HEK293 (cell line): ENCODE results near the gene TMEM187.
A peak's percentile ranks its signal among the peaks of the same experiment; 100 is the strongest.

Source experiments
- CTCF ChIA-PET: fragments of 350-600 bp; formaldehyde crosslinking; extraction: SDS; loops from one replicate; lab custom pipeline; 2021; ENCODE audit warnings: antibody characterized with exemption; lab: Yijun Ruan, JAX
- POLR2A ChIA-PET: fragments of 300-600 bp; formaldehyde crosslinking; extraction: SDS; loops from one replicate; lab custom pipeline; 2020; ENCODE audit warnings: antibody characterized with exemption, inconsistent platforms; lab: Yijun Ruan, JAX
- H3K27ac ChIP-seq: fragments of 200-500 bp; sonication (Bioruptor generic); 2 replicates; pipeline ENCODE4 v1.5.1; 2014; ENCODE audit warnings: low read depth, low read length, control low read depth, inconsistent platforms; ENCODE audit errors: extremely low read depth
- H3K36me3 ChIP-seq, 2 experiments: fragments of 200-500 bp in 1 of 2; sonication (Bioruptor generic) in 1 of 2; 1 replicate in 1 of 2; 2 replicates in 1 of 2; pipeline ENCODE4 v1.5.1; 2014 to 2017; ENCODE audit warnings: inconsistent platforms in 2 of 2, low read length in 2 of 2; ENCODE audit not compliant: control insufficient read depth in 2 of 2, insufficient read depth in 1 of 2
- H3K4me1 ChIP-seq: fragments of 200-500 bp; sonication (Bioruptor generic); 2 replicates; pipeline ENCODE4 v1.5.1; 2014; ENCODE audit warnings: mild to moderate bottlenecking, low read length, inconsistent platforms; ENCODE audit not compliant: control insufficient read depth, insufficient read depth
- H3K4me3 ChIP-seq: 2 replicates; pipeline ENCODE4 v1.5.1; 2011; ENCODE audit warnings: low read depth, mild to moderate bottlenecking, control low read depth, low read length, moderate library complexity
- H3K9me3 ChIP-seq: fragments of 200-500 bp; sonication (Bioruptor generic); 2 replicates; pipeline ENCODE4 v1.5.1; 2014; ENCODE audit warnings: low read depth, low read length, inconsistent platforms; ENCODE audit not compliant: control insufficient read depth, insufficient read depth
- BCL11B ChIP-seq: fragments of 450-650 bp; formaldehyde crosslinking; IDR thresholded peaks from 2 replicates; pipeline ENCODE4 v1.5.1; 2016; ENCODE audit warnings: low read depth, missing biosample characterization, missing genetic modification characterization
- GLI2 ChIP-seq: fragments of 450-650 bp; formaldehyde crosslinking; IDR thresholded peaks from 2 replicates; pipeline ENCODE4; 2017; ENCODE audit warnings: missing biosample characterization, missing genetic modification characterization, low read depth, borderline replicate concordance
- GLI4 ChIP-seq: fragments of 450-650 bp; formaldehyde crosslinking; IDR thresholded peaks from 2 replicates; pipeline ENCODE4 v1.5.1; 2016; ENCODE audit warnings: missing biosample characterization, missing genetic modification characterization
- SCRT2 ChIP-seq: fragments of 450-650 bp; formaldehyde crosslinking; IDR thresholded peaks from 2 replicates; pipeline ENCODE4 v1.5.1; 2016; ENCODE audit warnings: missing biosample characterization, missing genetic modification characterization
- TCF7L2 ChIP-seq: IDR thresholded peaks from 2 replicates; pipeline ENCODE4 v1.6.1; 2011; ENCODE audit warnings: low read depth, mild to moderate bottlenecking, inconsistent platforms, low read length, moderate library complexity, borderline replicate concordance
- ZFP69B ChIP-seq: fragments of 450-650 bp; formaldehyde crosslinking; IDR thresholded peaks from 2 replicates; pipeline ENCODE4 v1.5.1; 2016; ENCODE audit warnings: missing biosample characterization, missing genetic modification characterization
- ZNF239 ChIP-seq: fragments of 450-650 bp; formaldehyde crosslinking; IDR thresholded peaks from 2 replicates; pipeline ENCODE4 v1.5.1; 2016; ENCODE audit warnings: missing biosample characterization, missing genetic modification characterization
- ZNF311 ChIP-seq: fragments of 450-650 bp; formaldehyde crosslinking; IDR thresholded peaks from 2 replicates; pipeline ENCODE4 v1.5.1; 2017; ENCODE audit warnings: missing biosample characterization, missing genetic modification characterization, borderline replicate concordance
- ZNF324 ChIP-seq: fragments of 450-650 bp; formaldehyde crosslinking; IDR thresholded peaks from 2 replicates; pipeline ENCODE4 v1.5.1; 2016; ENCODE audit warnings: missing biosample characterization, missing genetic modification characterization
- ZNF354C ChIP-seq: fragments of 450-650 bp; formaldehyde crosslinking; IDR thresholded peaks from 2 replicates; pipeline ENCODE4 v1.5.1; 2016; ENCODE audit warnings: missing biosample characterization, missing genetic modification characterization, low read depth, borderline replicate concordance
- ZNF37A ChIP-seq: fragments of 450-650 bp; IDR thresholded peaks from 2 replicates; pipeline ENCODE4 v1.5.1; 2018; ENCODE audit warnings: missing biosample characterization, missing genetic modification characterization
- ZNF510 ChIP-seq: fragments of 450-650 bp; formaldehyde crosslinking; IDR thresholded peaks from 2 replicates; pipeline ENCODE4 v1.5.1; 2018; ENCODE audit warnings: mild to moderate bottlenecking, missing genetic modification characterization, missing biosample characterization; ENCODE audit not compliant: insufficient replicate concordance
- ZNF530 ChIP-seq: fragments of 450-650 bp; formaldehyde crosslinking; IDR thresholded peaks from 2 replicates; pipeline ENCODE4 v1.5.1; 2016; ENCODE audit warnings: low read depth, missing biosample characterization, missing genetic modification characterization
- ZNF664 ChIP-seq: fragments of 450-650 bp; formaldehyde crosslinking; IDR thresholded peaks from 2 replicates; pipeline ENCODE4 v1.5.1; 2016; ENCODE audit warnings: missing biosample characterization, missing genetic modification characterization
- ZNF791 ChIP-seq: fragments of 450-650 bp; formaldehyde crosslinking; IDR thresholded peaks from 2 replicates; pipeline ENCODE4 v1.5.1; 2016; ENCODE audit warnings: missing biosample characterization, missing genetic modification characterization
- ZNF843 ChIP-seq: fragments of 450-650 bp; formaldehyde crosslinking; IDR thresholded peaks from 2 replicates; pipeline ENCODE4 v1.5.1; 2016; ENCODE audit warnings: missing biosample characterization, missing genetic modification characterization
- TF ChIP-seq, protein P1 (sequence below): fragments of 450-650 bp; formaldehyde crosslinking; conservative IDR thresholded peaks from 2 replicates; pipeline ENCODE4 v1.5.1; 2016; ENCODE audit warnings: low read depth, missing biosample characterization, missing genetic modification characterization
- TF ChIP-seq, protein P2 (sequence below): fragments of 450-650 bp; formaldehyde crosslinking; IDR thresholded peaks from 2 replicates; pipeline ENCODE4 v1.5.1; 2016; ENCODE audit warnings: missing biosample characterization, missing genetic modification characterization
- TF ChIP-seq, protein P3 (sequence below): fragments of 450-650 bp; formaldehyde crosslinking; IDR thresholded peaks from 2 replicates; pipeline ENCODE4 v1.5.1; 2016; ENCODE audit warnings: missing biosample characterization, missing genetic modification characterization

TMEM187 gene

DNA sequence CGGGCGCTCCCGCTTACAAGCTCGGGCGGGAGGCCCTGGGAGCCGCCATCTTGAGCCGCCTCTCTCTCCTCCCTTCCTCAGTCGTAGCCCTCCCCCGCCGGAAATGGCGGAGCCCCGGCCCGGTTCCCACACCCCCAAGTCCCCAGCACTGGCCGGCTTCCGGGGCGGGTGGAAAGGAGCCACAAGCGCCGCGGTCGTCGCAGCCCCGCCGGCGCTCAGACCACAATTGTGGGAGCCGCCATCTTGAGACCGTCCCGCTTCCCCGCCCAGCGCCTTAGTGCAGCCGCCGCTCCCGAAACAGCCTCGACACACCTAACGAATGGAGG is 1.5 kb upstream of the TMEM187 start (continued):
- no peak for TF ChIP-seq ZNF239 (tag by site-specific recombination)
- no peak for TF ChIP-seq ZNF791 (tag by site-specific recombination)
- TF ChIP-seq TCF7L2, result no peak; the same call in 1 of the 2 replicates
- no peak for TF ChIP-seq ZNF843
- TF ChIP-seq SCRT2 (tag by site-specific recombination), result no peak
- TF ChIP-seq ZNF324, result no peak
- TF ChIP-seq, protein P1, sequence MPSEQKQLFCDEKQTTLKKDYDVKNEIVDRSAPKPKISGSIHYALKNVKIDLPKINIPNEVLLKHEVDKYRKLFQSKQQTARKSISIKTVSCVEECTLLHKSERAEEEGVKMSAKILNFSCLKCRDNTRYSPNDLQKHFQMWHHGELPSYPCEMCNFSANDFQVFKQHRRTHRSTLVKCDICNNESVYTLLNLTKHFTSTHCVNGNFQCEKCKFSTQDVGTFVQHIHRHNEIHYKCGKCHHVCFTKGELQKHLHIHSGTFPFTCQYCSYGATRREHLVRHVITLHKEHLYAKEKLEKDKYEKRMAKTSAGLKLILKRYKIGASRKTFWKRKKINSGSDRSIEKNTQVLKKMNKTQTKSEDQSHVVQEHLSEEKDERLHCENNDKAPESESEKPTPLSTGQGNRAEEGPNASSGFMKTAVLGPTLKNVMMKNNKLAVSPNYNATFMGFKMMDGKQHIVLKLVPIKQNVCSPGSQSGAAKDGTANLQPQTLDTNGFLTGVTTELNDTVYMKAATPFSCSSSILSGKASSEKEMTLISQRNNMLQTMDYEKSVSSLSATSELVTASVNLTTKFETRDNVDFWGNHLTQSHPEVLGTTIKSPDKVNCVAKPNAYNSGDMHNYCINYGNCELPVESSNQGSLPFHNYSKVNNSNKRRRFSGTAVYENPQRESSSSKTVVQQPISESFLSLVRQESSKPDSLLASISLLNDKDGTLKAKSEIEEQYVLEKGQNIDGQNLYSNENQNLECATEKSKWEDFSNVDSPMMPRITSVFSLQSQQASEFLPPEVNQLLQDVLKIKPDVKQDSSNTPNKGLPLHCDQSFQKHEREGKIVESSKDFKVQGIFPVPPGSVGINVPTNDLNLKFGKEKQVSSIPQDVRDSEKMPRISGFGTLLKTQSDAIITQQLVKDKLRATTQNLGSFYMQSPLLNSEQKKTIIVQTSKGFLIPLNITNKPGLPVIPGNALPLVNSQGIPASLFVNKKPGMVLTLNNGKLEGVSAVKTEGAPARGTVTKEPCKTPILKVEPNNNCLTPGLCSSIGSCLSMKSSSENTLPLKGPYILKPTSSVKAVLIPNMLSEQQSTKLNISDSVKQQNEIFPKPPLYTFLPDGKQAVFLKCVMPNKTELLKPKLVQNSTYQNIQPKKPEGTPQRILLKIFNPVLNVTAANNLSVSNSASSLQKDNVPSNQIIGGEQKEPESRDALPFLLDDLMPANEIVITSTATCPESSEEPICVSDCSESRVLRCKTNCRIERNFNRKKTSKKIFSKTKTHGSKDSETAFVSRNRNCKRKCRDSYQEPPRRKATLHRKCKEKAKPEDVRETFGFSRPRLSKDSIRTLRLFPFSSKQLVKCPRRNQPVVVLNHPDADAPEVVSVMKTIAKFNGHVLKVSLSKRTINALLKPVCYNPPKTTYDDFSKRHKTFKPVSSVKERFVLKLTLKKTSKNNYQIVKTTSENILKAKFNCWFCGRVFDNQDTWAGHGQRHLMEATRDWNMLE (tag by site-specific recombination), result 0 out of 2 replicates have a peak, but pooled peaks have one; percentile 42
- TF ChIP-seq, protein P2, sequence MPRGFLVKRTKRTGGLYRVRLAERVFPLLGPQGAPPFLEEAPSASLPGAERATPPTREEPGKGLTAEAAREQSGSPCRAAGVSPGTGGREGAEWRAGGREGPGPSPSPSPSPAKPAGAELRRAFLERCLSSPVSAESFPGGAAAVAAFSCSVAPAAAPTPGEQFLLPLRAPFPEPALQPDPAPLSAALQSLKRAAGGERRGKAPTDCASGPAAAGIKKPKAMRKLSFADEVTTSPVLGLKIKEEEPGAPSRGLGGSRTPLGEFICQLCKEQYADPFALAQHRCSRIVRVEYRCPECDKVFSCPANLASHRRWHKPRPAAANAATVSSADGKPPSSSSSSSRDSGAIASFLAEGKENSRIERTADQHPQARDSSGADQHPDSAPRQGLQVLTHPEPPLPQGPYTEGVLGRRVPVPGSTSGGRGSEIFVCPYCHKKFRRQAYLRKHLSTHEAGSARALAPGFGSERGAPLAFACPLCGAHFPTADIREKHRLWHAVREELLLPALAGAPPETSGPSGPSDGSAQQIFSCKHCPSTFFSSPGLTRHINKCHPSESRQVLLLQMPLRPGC (tag by site-specific recombination), result no peak
- TF ChIP-seq GLI2, result no peak
- TF ChIP-seq, protein P3, sequence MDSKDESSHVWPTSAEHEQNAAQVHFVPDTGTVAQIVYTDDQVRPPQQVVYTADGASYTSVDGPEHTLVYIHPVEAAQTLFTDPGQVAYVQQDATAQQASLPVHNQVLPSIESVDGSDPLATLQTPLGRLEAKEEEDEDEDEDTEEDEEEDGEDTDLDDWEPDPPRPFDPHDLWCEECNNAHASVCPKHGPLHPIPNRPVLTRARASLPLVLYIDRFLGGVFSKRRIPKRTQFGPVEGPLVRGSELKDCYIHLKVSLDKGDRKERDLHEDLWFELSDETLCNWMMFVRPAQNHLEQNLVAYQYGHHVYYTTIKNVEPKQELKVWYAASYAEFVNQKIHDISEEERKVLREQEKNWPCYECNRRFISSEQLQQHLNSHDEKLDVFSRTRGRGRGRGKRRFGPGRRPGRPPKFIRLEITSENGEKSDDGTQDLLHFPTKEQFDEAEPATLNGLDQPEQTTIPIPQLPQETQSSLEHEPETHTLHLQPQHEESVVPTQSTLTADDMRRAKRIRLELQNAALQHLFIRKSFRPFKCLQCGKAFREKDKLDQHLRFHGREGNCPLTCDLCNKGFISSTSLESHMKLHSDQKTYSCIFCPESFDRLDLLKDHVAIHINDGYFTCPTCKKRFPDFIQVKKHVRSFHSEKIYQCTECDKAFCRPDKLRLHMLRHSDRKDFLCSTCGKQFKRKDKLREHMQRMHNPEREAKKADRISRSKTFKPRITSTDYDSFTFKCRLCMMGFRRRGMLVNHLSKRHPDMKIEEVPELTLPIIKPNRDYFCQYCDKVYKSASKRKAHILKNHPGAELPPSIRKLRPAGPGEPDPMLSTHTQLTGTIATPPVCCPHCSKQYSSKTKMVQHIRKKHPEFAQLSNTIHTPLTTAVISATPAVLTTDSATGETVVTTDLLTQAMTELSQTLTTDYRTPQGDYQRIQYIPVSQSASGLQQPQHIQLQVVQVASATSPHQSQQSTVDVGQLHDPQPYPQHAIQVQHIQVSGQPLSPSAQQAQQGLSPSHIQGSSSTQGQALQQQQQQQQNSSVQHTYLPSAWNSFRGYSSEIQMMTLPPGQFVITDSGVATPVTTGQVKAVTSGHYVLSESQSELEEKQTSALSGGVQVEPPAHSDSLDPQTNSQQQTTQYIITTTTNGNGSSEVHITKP (tag by site-specific recombination), result peak; percentile 52; the same call in 1 of the 2 replicates
- no peak for TF ChIP-seq ZNF510 (tag by site-specific recombination)
- no peak for TF ChIP-seq ZNF664 (tag by site-specific recombination)

DNA sequence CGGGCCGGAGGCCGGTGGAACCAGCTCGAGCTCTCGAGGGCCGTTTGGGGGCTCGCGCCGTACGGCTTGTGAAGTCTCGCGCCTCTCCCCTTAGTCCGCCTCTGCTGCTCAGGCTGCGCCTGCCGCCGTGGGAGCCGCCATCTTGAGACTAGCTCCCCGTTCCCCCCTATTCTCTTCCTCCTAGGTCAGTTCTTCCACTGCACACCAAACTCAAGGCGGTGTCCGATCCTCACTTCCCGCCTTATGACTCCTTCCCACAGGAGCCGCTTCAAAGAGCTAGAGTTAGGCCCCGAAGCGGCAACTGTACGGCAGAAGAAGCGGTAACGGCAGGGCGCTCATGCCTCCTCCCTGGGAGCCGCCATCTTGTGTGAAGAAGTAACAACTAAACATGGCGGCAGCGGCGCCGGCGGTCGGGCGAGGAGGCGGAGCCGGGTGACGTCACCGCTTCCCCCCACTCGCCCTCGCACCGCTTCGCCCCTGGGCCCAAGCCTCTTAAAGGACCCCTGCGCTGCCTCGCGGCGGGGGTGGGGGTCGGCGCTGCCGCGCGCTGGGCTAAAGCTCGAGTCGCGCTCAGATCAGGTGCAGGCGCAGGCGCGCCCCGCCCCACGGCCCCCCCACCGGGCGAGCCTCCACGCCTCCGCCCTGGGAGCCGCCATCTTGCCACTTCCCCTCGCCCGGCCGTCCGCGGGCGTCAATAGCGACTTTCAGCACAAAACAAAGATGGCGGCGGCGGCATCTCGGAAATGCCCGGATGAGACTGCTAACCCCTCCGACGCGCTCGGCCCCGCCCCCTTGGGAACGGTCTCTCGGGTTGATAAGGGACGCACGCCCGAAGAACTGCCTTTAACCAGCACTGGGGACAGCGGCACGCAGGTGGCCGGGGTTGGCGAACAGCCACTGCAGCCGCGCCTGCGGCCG is 845 bp upstream of the TMEM187 start, which contains the start of gene HCFC1:
Gene HCFC1 (minus strand): TSS at position 369 of the 918 bp plus-strand sequence. CDS start 978 bp downstream, outside the sequence.
- H3K27ac ChIP-seq, result peak within 1 kb of the TSS; percentile 99
- POLR2A ChIA-PET, result interaction anchor here (0.6 to 4.6 kb wide), 23 partner anchors 9 to 519 kb away, joined by 3 to 67 read pairs (median 5); partner anchors contain the start of genes MECP2 and NAA10
- CTCF ChIA-PET, result interaction anchor here (0.5 to 7.0 kb wide), 6 partner anchors 21 to 48 kb away, joined by 3 to 65 read pairs (median 8); no protein-coding TSS in a partner anchor
- TF ChIP-seq, protein P3 (tag by site-specific recombination), result no peak; the same call in 1 of the 2 replicates
- TF ChIP-seq ZFP69B (peak; percentile 87; the same call in 1 of the 2 replicates), ZNF354C (tag by site-specific recombination) (no peak), BCL11B (tag by site-specific recombination) (peak; percentile 15; the same call in 1 of the 2 replicates), ZNF311 (tag by site-specific recombination) (no peak), ZNF843 (0 out of 2 replicates have a peak, but pooled peaks have one; percentile 14), GLI4 (no peak), ZNF37A (tag by site-specific recombination) (no peak), ZNF324 (peak; percentile 79), ZNF530 (no peak)

More for the DNA sequence above, 845 bp upstream of the TMEM187 start, which contains the start of gene HCFC1:
- Histone ChIP-seq H3K9me3 (no peaks in the 10 kb centered on the region), H3K4me3 (peak within 1 kb of the TSS; percentile 95), H3K36me3 (peaks cover 0 to 18% of the 10 kb centered on the region in 2 experiments; a peak in 1 of 3 replicates), H3K4me1 (peaks cover 10% of the 10 kb centered on the region)
